SK-N-SH treated with all-trans-retinoic acid at 6 μM for 48 hours (cell line): ENCODE measurements around the gene PARM1.

Source experiments
- BACH2 ChIP-seq: fragments of 250-450 bp; sonication (Bioruptor Pico); IDR thresholded peaks from 2 replicates; pipeline ENCODE4 v1.9.0; 2021; ENCODE audit warnings: mild to moderate bottlenecking, borderline replicate concordance
- CSDC2 ChIP-seq: fragments of 250-450 bp; sonication (Bioruptor Pico); IDR thresholded peaks from 2 replicates; pipeline ENCODE4 v1.5.0; 2020; ENCODE audit warnings: mild to moderate bottlenecking, moderate library complexity
- GLIS3 ChIP-seq: fragments of 250-450 bp; sonication (Bioruptor Pico); IDR thresholded peaks from 2 replicates; pipeline ENCODE4 v1.5.0; 2020; ENCODE audit warnings: mild to moderate bottlenecking, moderate library complexity
- RARB ChIP-seq: fragments of 250-450 bp; sonication (Bioruptor Pico); IDR thresholded peaks from 2 replicates; pipeline ENCODE4 v1.8.0; 2021; ENCODE audit warnings: mild to moderate bottlenecking, moderate library complexity
- TCF4 ChIP-seq: fragments of 250-450 bp; sonication (Bioruptor Pico); IDR thresholded peaks from 2 replicates; pipeline ENCODE4 v1.8.0; 2021; ENCODE audit warnings: mild to moderate bottlenecking, moderate library complexity, borderline replicate concordance
- ZFP30 ChIP-seq: fragments of 450-650 bp; formaldehyde crosslinking; IDR thresholded peaks from 2 replicates; pipeline ENCODE4 v1.5.0; 2022; ENCODE audit warnings: mild to moderate bottlenecking, moderate library complexity
- TF ChIP-seq, protein P1 (sequence below): fragments of 250-450 bp; sonication (Bioruptor Pico); IDR thresholded peaks from 2 replicates; pipeline ENCODE4 v1.5.1; 2020; ENCODE audit warnings: low read depth, mild to moderate bottlenecking, moderate library complexity

DNA sequence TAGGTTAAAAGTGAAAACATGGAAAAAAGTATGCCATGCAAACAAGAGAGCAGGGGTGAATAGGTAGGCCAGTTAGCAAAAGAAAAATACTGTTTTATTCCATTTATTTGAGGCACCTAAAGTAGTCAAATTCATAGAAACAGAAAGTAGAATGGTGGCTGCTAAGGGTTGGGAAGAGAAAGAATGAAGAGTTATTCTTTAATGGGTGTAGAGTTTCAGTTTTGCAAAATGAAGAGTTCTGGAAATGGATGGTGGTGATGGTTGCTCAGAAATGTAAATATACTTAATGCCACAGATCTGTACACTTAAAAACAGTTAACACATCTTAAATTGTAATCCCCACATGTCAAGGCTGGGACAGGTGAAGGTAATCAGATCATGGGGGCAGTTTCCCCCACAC is 29.7 kb downstream of the PARM1 start:
- TF ChIP-seq BACH2 (CRISPR knock-in tag) (no peak), RARB (CRISPR knock-in tag) (no peak), CSDC2 (no peak), TCF4 (no peak), ZFP30 (CRISPR knock-in tag) (no peak), GLIS3 (CRISPR knock-in tag) (no peak)
- TF ChIP-seq, protein P1, sequence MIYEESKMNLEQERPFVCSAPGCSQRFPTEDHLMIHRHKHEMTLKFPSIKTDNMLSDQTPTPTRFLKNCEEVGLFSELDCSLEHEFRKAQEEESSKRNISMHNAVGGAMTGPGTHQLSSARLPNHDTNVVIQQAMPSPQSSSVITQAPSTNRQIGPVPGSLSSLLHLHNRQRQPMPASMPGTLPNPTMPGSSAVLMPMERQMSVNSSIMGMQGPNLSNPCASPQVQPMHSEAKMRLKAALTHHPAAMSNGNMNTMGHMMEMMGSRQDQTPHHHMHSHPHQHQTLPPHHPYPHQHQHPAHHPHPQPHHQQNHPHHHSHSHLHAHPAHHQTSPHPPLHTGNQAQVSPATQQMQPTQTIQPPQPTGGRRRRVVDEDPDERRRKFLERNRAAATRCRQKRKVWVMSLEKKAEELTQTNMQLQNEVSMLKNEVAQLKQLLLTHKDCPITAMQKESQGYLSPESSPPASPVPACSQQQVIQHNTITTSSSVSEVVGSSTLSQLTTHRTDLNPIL (CRISPR knock-in tag), result no peak
